SU-DHL-6 (cell line): ENCODE data around the gene KDM7A.

ENCODE experiments used
- H2AFZ ChIP-seq: fragments of 200-600 bp; sonication (generic); 2 replicates; pipeline ENCODE4 v1.6.1; 2014; ENCODE audit warnings: low read depth, mild to moderate bottlenecking, moderate library complexity, mixed read lengths, antibody characterized with exemption, low read length; ENCODE audit not compliant: severe bottlenecking
- H3F3A ChIP-seq: fragments of 200-600 bp; shearing (Covaris generic); 2 replicates; pipeline ENCODE4 v1.6.0; 2016; ENCODE audit warnings: antibody characterized with exemption, mild to moderate bottlenecking; ENCODE audit not compliant: insufficient read depth
- H3K27ac ChIP-seq: fragments of 200-600 bp; sonication (generic); 2 replicates; pipeline ENCODE4 v1.5.1; 2016; ENCODE audit warnings: low read depth, mild to moderate bottlenecking, low read length, moderate library complexity, mixed read lengths
- H3K27me3 ChIP-seq: fragments of 200-600 bp; sonication (generic), shearing (Covaris generic); 2 replicates; pipeline ENCODE4 v1.6.0; 2014; ENCODE audit warnings: mild to moderate bottlenecking, low read length
- H3K36me3 ChIP-seq: fragments of 200-600 bp; sonication (generic); 2 replicates; pipeline ENCODE4 v1.6.1; 2014; ENCODE audit warnings: mild to moderate bottlenecking, low read length, mixed read lengths
- H3K4me2 ChIP-seq: fragments of 300-600, 200-600 bp; shearing (Covaris generic), sonication (generic); 2 replicates; pipeline ENCODE4 v1.6.0; 2014; ENCODE audit warnings: low read length, low read depth, mild to moderate bottlenecking; ENCODE audit not compliant: poor library complexity, severe bottlenecking
- H3K4me3 ChIP-seq: fragments of 200-600 bp; sonication (generic); 2 replicates; pipeline ENCODE4 v1.5.1; 2014; ENCODE audit warnings: antibody characterized with exemption, low read length, mild to moderate bottlenecking, mixed read lengths; ENCODE audit not compliant: insufficient read depth, poor library complexity, severe bottlenecking
- H3K79me2 ChIP-seq: fragments of 200-600 bp; sonication (generic); 2 replicates; pipeline ENCODE4 v1.6.1; 2014; ENCODE audit warnings: mild to moderate bottlenecking, low read length, moderate library complexity; ENCODE audit not compliant: insufficient read depth
- H3K9ac ChIP-seq: fragments of 200-600 bp; sonication (generic); 2 replicates; pipeline ENCODE4 v1.7.0; 2014; ENCODE audit warnings: mild to moderate bottlenecking, low read length
- H3K9me2 ChIP-seq: fragments of 200-600 bp; sonication (generic); replicated peaks from 2 replicates; pipeline ENCODE4 v1.6.1; 2014; ENCODE audit warnings: low read length; ENCODE audit not compliant: insufficient read depth
- H3K9me3 ChIP-seq: fragments of 200-600 bp; sonication (generic); 2 replicates; pipeline ENCODE4 v1.6.1; 2014; ENCODE audit warnings: low read length, mixed read lengths; ENCODE audit not compliant: insufficient read depth
- H4K20me1 ChIP-seq: fragments of 200-600 bp; sonication (generic); 2 replicates; pipeline ENCODE4 v1.6.1; 2014; ENCODE audit warnings: low read depth, mild to moderate bottlenecking, antibody characterized with exemption, low read length, moderate library complexity, mixed read lengths
- CTCF ChIP-seq: fragments of 200-600 bp; sonication (generic); IDR thresholded peaks from one replicate; pipeline ENCODE4 v1.5.1; 2017; ENCODE audit warnings: antibody characterized with exemption, mild to moderate bottlenecking, low read length, moderate library complexity; ENCODE audit not compliant: insufficient read depth, poor library complexity, severe bottlenecking
- EZH2phosphoT487 ChIP-seq: fragments of 200-600 bp; sonication (generic), shearing (Covaris generic); conservative IDR thresholded peaks from 2 replicates; pipeline ENCODE4 v1.6.1; 2018; ENCODE audit warnings: mild to moderate bottlenecking, antibody characterized with exemption, low read length, moderate library complexity, mixed read lengths

Gene KDM7A

GRCh38 chr7:140069298-140069949, 107.4 kb downstream of the KDM7A start:
- Histone ChIP-seq H3K4me2 (no peak overlapping the region), H3F3A (no peaks in the 10 kb centered on the region), H3K9me2 (no peaks in the 10 kb centered on the region), H3K27me3 (no peaks in the 10 kb centered on the region), H3K27ac (no peak overlapping the region), H4K20me1 (no peaks in the 10 kb centered on the region), H3K36me3 (no peaks in the 10 kb centered on the region), H3K79me2 (no peaks in the 10 kb centered on the region), H3K9me3 (peaks cover 20% of the 10 kb centered on the region), H2AFZ (no peak overlapping the region), H3K4me3 (no peak overlapping the region), H3K9ac (no peak overlapping the region)
- TF ChIP-seq CTCF (no peak), EZH2phosphoT487 (no peak)

- no peak overlapping the region for H3K4me2 ChIP-seq
- TF ChIP-seq EZH2phosphoT487 (no peak), CTCF (no peak)
- no peaks in the 10 kb centered on the region for H3K27me3 ChIP-seq
- no peaks in the 10 kb centered on the region for H3K36me3 ChIP-seq
- H3F3A ChIP-seq, result no peaks in the 10 kb centered on the region
- H2AFZ ChIP-seq, result no peak overlapping the region
- no peak overlapping the region for H3K4me3 ChIP-seq
- H3K79me2 ChIP-seq, result no peaks in the 10 kb centered on the region
- no peaks in the 10 kb centered on the region for H3K9me2 ChIP-seq
- H3K9ac ChIP-seq, result no peak overlapping the region
- H4K20me1 ChIP-seq, result no peaks in the 10 kb centered on the region
- peaks cover 20% of the 10 kb centered on the region for H3K9me3 ChIP-seq
- no peak overlapping the region for H3K27ac ChIP-seq
These were observed 108.8 kb downstream of the KDM7A start for GRCh38 chr7:140068033-140068432.

GRCh38 chr7:140067052-140067451, 109.7 kb downstream of the KDM7A start:
- Histone ChIP-seq H3K27ac (no peak overlapping the region), H3K79me2 (no peaks in the 10 kb centered on the region), H2AFZ (no peak overlapping the region), H3K4me3 (no peak overlapping the region), H3K27me3 (no peaks in the 10 kb centered on the region), H3F3A (no peaks in the 10 kb centered on the region), H3K36me3 (no peaks in the 10 kb centered on the region), H3K9me2 (no peaks in the 10 kb centered on the region), H4K20me1 (no peaks in the 10 kb centered on the region), H3K9ac (no peak overlapping the region), H3K4me2 (no peak overlapping the region), H3K9me3 (peaks cover 20% of the 10 kb centered on the region)
- TF ChIP-seq CTCF, result no peak
